ENCODE results near the gene TMPRSS2. TPM values are rescaled to one million over a fixed set of nuclear protein-coding genes. Genes with fewer than 3 reads are reported as not detected.
"Not testable (repeated sequence)": the region's sequence is repeated elsewhere in the genome, so short reads cannot be mapped to it uniquely, and the experiment has no call there.

The TMPRSS2 gene
- total RNA-seq, 6 experiments from 2014 or later, result not detected

GRCh38 chr21:41418393-41418792 is 89.6 kb downstream of the TMPRSS2 start:
- Mint-ChIP-seq H3K4me3 (no peak overlapping the region), H3K27ac (no peak overlapping the region), H3K9me3 (no peaks in the 10 kb centered on the region), H3K36me3 (ENCODE audit: low read depth) (no peaks in the 10 kb centered on the region; the same call in 1 of the 2 replicates), H3K4me1 (ENCODE audit: low read depth) (peaks cover 16% of the 10 kb centered on the region), H3K27me3 (ENCODE audit: insufficient read depth) (peaks cover 4% of the 10 kb centered on the region; the same call in 1 of the 2 replicates)
- TF ChIP-seq, protein P1, sequence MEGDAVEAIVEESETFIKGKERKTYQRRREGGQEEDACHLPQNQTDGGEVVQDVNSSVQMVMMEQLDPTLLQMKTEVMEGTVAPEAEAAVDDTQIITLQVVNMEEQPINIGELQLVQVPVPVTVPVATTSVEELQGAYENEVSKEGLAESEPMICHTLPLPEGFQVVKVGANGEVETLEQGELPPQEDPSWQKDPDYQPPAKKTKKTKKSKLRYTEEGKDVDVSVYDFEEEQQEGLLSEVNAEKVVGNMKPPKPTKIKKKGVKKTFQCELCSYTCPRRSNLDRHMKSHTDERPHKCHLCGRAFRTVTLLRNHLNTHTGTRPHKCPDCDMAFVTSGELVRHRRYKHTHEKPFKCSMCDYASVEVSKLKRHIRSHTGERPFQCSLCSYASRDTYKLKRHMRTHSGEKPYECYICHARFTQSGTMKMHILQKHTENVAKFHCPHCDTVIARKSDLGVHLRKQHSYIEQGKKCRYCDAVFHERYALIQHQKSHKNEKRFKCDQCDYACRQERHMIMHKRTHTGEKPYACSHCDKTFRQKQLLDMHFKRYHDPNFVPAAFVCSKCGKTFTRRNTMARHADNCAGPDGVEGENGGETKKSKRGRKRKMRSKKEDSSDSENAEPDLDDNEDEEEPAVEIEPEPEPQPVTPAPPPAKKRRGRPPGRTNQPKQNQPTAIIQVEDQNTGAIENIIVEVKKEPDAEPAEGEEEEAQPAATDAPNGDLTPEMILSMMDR (IDR thresholded peaks at IDR 0.05), result no peak
- DNase-seq, result no peak

GRCh38 chr21:41417505-41417904 is 90.5 kb downstream of the TMPRSS2 start:
- not testable (repeated sequence) for H3K9me3 Mint-ChIP-seq; H3K27me3 Mint-ChIP-seq (ENCODE audit: insufficient read depth); H3K27ac Mint-ChIP-seq; H3K36me3 Mint-ChIP-seq (ENCODE audit: low read depth); H3K4me3 Mint-ChIP-seq; DNase-seq
- H3K4me1 Mint-ChIP-seq (ENCODE audit: low read depth), result peaks cover 16% of the 10 kb centered on the region

Other genes starting within 250 kb of the TMPRSS2 start
- gene FAM3B, start 191.4 kb downstream of the TMPRSS2 start, total RNA-seq (2021; fragmentation: NEBNext Ultra II Directional; extraction: Animal tissue kit (Norgen Biotek cat#: 25700)), result not detected
- gene MX2, start 146.1 kb downstream of the TMPRSS2 start, total RNA-seq (2021; fragmentation: NEBNext Ultra II Directional; extraction: Animal tissue kit (Norgen Biotek cat#: 25700)), result under 1 TPM in 5 of 6 experiments, not detected in 1; 0.11 to 0.61 (median 0.36) TPM
- 1 to 10 TPM in 2 of 6 experiments, under 1 TPM in 4; 0.61 to 1.2 (median 0.85) TPM for gene MX1, start 81.9 kb downstream of the TMPRSS2 start, total RNA-seq (2021; fragmentation: NEBNext Ultra II Directional; extraction: Animal tissue kit (Norgen Biotek cat#: 25700))

All from HFFc6 (cell line).